ENCODE data around the gene EXOC3L4.

DNA sequence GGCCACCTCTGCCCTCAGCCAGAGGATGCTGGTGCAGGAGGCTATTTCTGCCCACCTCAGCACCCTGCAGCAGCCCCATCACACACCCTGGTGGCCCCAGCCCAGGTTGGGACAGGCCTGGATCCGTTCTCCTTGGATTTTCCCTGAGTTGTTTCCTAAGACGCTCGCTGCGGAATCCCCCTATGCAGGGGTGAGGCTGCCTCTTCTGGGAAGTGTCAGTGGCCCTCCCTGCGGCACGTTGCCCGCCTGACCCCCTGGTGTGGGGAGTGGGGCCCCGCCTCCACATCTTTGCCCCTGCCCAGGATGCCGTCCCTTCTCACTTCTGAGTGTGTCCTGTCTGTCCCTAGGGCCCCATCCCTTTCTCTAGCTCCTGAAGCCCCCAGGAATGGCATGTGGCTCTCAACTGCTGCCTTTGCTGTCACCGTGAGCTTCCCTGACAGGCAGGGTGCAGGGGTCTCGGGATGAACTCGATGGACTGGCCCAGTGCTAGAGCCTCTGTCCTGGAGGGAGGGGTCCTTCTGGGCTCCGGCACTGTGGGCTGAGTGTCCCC, 594 bp upstream of the EXOC3L4 start:
- no peak for TF ChIP-seq POLR2A (IDR thresholded peaks at IDR 0.05)
- TF ChIP-seq, protein P1, sequence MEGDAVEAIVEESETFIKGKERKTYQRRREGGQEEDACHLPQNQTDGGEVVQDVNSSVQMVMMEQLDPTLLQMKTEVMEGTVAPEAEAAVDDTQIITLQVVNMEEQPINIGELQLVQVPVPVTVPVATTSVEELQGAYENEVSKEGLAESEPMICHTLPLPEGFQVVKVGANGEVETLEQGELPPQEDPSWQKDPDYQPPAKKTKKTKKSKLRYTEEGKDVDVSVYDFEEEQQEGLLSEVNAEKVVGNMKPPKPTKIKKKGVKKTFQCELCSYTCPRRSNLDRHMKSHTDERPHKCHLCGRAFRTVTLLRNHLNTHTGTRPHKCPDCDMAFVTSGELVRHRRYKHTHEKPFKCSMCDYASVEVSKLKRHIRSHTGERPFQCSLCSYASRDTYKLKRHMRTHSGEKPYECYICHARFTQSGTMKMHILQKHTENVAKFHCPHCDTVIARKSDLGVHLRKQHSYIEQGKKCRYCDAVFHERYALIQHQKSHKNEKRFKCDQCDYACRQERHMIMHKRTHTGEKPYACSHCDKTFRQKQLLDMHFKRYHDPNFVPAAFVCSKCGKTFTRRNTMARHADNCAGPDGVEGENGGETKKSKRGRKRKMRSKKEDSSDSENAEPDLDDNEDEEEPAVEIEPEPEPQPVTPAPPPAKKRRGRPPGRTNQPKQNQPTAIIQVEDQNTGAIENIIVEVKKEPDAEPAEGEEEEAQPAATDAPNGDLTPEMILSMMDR (IDR thresholded peaks at IDR 0.05) = no peak

All from lower leg skin (tissue), 3 donors.